Measurements from ENCODE around the gene ATMIN. TPM values are rescaled to one million over a fixed set of nuclear protein-coding genes. Genes with fewer than 3 reads are reported as not detected.

The ATMIN gene
- total RNA-seq, 1 donor from 2014 or later, result 22.0 TPM

GRCh38 chr16:81040131-81040530 lies 4.5 kb downstream of the ATMIN start:
- intact Hi-C loops (cut with micrococcal nuclease), result no loop called here
- Histone ChIP-seq H3K9me3 (replicated peaks) (no peaks in the 10 kb centered on the region), H3K4me3 (no peak overlapping the region), H3K27me3 (ENCODE audit: low read depth) (no peaks in the 10 kb centered on the region), H3K4me1 (peaks cover 47% of the 10 kb centered on the region), H3K36me3 (peaks cover 39% of the 10 kb centered on the region), H3K27ac (replicated peaks) (no peak overlapping the region)
- no peak for DNase-seq
- TF ChIP-seq CTCF (IDR thresholded peaks at IDR 0.05; ENCODE audit: borderline replicate concordance), result no peak

- no peaks in the 10 kb centered on the region for H3K27me3 ChIP-seq (ENCODE audit: low read depth)
- intact Hi-C loops (cut with micrococcal nuclease), result no loop called here
- TF ChIP-seq CTCF (IDR thresholded peaks at IDR 0.05; ENCODE audit: borderline replicate concordance), result no peak
Observed at GRCh38 chr16:81040842-81041241, 5.2 kb downstream of the ATMIN start.

DNA sequence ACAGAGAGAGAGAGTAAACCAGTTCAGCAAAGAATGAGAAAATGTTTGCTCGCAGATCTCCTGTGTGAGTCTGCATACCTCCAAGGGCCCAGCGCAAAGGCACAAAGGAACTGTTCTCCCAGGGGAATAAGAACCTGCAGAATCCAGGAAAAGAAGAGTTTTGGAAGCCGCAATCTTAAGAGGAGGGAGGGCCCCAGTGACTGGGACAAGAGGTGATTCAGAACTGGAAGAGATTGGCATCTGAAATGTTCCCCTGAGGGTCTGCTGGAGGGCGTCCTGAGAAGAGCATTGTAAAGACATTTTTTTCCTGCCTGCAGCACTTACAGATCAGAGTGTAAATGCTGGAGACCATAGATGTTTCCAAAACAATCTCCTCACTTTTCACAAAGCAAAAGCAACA lies 6.1 kb downstream of the ATMIN start:
- H3K4me3 ChIP-seq, result no peak overlapping the region
- H3K36me3 ChIP-seq, result peaks cover 48% of the 10 kb centered on the region
- no peak for TF ChIP-seq CTCF (IDR thresholded peaks at IDR 0.05; ENCODE audit: borderline replicate concordance)
- intact Hi-C loops (cut with micrococcal nuclease), result no loop called here
- H3K9me3 ChIP-seq (replicated peaks), result no peaks in the 10 kb centered on the region
- no peak overlapping the region for H3K27ac ChIP-seq (replicated peaks)
- H3K4me1 ChIP-seq, result peaks cover 37% of the 10 kb centered on the region
- no peak for DNase-seq
- H3K27me3 ChIP-seq (ENCODE audit: low read depth), result no peaks in the 10 kb centered on the region

More at GRCh38 chr16:81040842-81041241, 5.2 kb downstream of the ATMIN start:
- H3K4me1 ChIP-seq, result peaks cover 43% of the 10 kb centered on the region
- no peak for DNase-seq
- H3K27ac ChIP-seq (replicated peaks), result no peak overlapping the region
- H3K36me3 ChIP-seq, result peaks cover 46% of the 10 kb centered on the region
- no peaks in the 10 kb centered on the region for H3K9me3 ChIP-seq (replicated peaks)
- no peak overlapping the region for H3K4me3 ChIP-seq

DNA sequence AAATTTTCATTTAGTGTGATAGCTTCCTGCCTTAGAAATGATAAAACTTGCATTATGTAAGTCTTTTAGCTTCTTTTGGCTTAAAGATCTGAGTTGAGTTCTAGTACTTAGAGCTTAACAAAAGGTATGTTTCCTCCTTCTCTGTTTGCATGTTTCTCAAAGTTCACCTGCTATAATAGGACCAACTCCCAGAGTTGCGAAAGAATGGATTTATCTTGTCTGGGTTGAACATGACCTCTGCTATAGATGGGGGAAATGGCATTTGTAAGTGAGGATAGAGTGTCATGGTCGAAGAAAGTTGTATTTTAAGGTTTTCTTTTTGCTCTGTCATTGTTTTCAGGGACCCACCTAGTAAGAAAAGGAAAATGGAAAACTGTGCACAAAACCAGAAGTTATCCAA lies 7.2 kb downstream of the ATMIN start:
- no peak for DNase-seq
- no peak overlapping the region for H3K27ac ChIP-seq (replicated peaks)
- H3K4me1 ChIP-seq, result peaks cover 26% of the 10 kb centered on the region
- no peaks in the 10 kb centered on the region for H3K9me3 ChIP-seq (replicated peaks)
- H3K27me3 ChIP-seq (ENCODE audit: low read depth), result no peaks in the 10 kb centered on the region
- no peak for TF ChIP-seq CTCF (IDR thresholded peaks at IDR 0.05; ENCODE audit: borderline replicate concordance)
- H3K36me3 ChIP-seq, result peaks cover 48% of the 10 kb centered on the region
- intact Hi-C loops (cut with micrococcal nuclease), result no loop called here
- H3K4me3 ChIP-seq, result no peak overlapping the region

DNA sequence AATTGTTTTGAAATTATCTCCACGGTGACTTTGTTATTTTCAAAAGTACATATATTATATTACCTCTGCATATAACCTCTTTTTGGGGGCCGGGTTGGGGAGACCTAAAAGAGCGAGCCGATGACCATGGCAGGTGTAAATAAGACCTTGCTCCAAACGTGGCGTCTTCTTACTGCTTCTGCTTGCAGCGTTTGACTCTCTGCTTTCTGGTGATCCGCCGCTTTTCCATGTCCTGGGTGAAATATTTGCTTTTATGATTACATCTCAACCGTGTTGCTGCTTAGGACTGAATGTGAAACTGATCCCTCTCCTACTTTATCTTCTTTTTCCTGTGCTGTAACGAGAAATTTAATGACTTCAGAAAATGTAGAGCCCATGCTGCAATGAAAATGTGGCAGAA lies 18.1 kb downstream of the ATMIN start:
- no peaks in the 10 kb centered on the region for H3K4me1 ChIP-seq
- H3K9me3 ChIP-seq (replicated peaks), result peaks cover 16% of the 10 kb centered on the region
- H3K36me3 ChIP-seq, result no peaks in the 10 kb centered on the region
- intact Hi-C loops (cut with micrococcal nuclease), result no loop called here
- no peak overlapping the region for H3K27ac ChIP-seq (replicated peaks)
- TF ChIP-seq CTCF (IDR thresholded peaks at IDR 0.05; ENCODE audit: borderline replicate concordance), result no peak
- no peak overlapping the region for H3K4me3 ChIP-seq
- H3K27me3 ChIP-seq (ENCODE audit: low read depth), result no peaks in the 10 kb centered on the region
- DNase-seq, result no peak

All from left ventricle myocardium inferior (tissue), 1 donor.